Colon (tissue), 2 donors: Measurements from ENCODE around the gene PRTN3.
"Not testable (repeated sequence)": the region's sequence is repeated elsewhere in the genome, so short reads cannot be mapped to it uniquely, and the experiment has no call there.

ENCODE experiments used
- FAIRE-seq: peaks from 2 replicates; lab custom pipeline; 2012; peaks lifted over from hg19 to GRCh38; lab: Jason Lieb, UNC
- donor health status: control.
- donor health status: control.

PRTN3 gene

GRCh38 chr19:867301-867793 lies 26.5 kb downstream of the PRTN3 start:
- FAIRE-seq, result no peak

- no peak for FAIRE-seq
Observed at GRCh38 chr19:867855-868457, 27.2 kb downstream of the PRTN3 start.

- FAIRE-seq, result no peak
Observed at GRCh38 chr19:868458-869244, 27.9 kb downstream of the PRTN3 start.

DNA sequence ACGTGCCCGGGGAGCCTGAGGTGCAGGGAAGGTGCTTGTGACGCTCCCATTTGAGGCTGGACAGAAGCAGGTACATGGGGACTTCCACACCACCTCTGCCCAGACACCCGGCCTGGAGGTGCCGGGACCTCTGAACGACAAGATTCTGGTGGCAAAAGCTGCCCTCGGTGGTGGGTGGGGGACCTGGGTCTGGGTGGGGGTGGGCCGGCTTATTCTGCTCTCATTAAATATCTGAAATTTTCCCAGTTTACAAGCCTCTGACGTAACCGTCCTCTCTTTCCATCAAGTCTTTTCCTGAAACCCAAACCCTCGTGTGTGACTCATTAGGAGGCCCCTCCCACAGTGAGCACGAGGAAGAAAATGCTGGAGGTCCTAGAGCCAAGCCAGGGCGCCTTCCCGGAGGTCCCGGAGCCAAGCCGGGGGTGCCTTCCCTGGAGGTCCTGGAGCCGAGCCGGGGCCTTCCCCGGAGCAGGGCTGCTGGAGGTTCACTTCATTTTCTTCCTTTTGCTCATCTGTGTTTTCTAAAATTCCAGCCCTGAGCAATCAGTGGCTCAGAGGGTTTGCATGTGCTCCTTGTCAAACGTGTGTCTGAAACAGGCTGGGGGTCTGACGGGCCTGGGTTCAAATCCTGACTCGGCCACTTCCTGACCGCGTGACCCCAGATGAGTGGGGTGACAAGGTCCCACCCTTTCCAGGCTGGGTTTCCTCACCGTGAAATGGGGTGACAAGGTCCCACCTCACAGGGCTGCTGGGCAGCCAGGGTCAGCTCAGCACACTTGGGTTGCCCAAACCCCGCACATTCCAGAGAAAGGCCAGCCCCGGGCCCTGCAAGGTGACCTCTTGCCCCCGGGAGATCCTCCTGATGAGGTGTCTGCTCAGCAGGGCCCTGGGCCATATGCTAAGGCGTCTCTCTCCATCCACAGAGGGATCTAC lies 28.7 kb downstream of the PRTN3 start:
- FAIRE-seq, result no peak

DNA sequence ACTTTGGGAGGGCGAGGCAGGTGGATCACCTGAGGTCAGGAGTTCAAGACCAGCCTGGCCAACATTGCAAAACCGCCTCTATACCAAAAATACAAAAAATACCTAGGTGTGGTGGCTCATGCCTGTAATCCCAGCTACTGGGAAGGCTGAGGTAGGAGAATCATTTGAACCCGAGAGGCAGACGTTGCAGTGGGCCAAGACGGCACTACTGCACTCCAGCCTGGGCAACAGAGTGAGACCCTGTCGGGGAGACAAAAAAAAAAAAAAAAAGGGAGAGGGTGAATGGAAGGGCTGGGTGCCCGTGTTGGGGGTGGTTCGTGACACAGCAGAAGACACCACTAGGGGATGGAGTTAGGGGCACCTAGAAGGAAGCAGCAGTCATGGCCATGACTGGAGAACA lies 29.5 kb downstream of the PRTN3 start:
- no peak for FAIRE-seq

- no peak for FAIRE-seq
Observed at GRCh38 chr19:870963-871401, 30.2 kb downstream of the PRTN3 start.

GRCh38 chr19:871446-872265 lies 30.9 kb downstream of the PRTN3 start:
- FAIRE-seq, result no peak

GRCh38 chr19:872266-872951 lies 31.6 kb downstream of the PRTN3 start:
- no peak for FAIRE-seq

DNA sequence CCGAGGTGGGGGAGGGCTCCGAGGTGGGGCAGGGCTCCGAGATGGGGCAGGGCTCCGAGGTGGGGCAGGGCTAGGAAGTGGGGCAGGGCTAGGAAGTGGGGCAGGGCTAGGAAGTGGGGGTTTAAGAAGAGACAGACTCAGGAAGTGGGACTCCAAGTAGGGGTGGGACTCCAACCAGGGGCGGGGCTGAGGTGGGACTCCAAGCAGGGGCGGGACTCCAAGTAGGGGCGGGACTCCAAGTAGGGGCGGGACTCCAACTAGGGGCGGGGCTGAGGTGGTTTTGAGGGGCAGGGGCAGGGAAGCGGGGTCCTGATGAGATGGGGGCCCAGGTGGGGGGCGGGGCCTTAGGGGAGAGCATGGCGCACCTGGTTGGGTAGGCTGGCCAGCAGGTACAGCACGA lies 32.3 kb downstream of the PRTN3 start:
- FAIRE-seq, result no peak

DNA sequence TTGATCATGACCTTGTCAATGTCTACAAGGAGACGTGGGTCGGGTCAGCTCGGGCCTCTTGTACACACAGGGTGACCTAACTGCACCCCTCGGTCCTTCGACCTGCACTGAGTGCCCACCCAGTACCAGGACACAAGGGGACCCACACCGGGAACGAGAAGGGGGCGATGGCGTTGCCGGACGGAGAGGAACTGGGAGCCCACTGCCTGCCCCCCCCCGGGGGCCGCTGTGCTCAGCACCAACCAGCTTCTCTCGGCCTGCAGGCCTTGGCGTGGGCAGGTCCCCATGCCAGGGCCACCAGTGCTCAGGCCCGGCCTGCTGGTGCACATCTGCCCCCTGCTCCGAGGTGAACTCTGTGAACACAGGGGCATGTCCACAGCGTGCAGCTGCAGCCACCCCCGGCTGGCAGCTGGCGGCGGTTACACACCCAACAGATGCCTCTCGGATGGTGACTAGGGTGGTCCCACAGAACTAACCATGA lies 32.8 kb downstream of the PRTN3 start:
- no peak for FAIRE-seq

DNA sequence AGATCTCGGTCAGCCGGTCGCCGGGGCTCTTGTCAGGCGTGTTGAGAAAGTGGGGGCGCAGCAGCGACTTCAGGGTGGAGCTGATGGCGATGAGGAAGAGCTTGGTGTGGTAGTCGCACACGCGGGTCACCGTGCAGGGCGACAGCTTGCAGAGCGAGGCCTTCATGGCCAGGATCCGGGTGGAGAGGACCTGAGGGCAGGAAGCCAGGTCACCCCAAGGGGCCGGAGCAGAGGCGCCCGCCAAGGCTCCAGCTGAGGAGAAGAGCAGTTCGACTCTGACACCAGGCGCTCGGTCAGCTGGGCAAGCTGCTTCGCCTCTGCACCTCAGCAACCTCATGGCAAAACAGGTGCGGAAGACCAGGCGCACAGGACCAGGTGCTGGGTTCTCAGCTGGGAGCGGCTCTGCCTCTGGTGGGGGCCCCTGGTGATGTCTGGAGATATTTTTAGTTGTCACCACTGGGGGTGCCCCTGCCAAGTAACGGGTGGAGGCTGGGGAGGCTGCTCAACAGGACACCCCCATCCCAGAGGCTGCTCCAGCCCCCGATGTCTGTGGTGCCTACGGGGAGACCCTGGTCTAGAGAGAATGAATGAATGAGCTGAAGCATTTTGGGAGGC lies 34.6 kb downstream of the PRTN3 start:
- FAIRE-seq, result no peak

- FAIRE-seq, result no peak
Observed at GRCh38 chr19:876089-876488, 35.3 kb downstream of the PRTN3 start.

DNA sequence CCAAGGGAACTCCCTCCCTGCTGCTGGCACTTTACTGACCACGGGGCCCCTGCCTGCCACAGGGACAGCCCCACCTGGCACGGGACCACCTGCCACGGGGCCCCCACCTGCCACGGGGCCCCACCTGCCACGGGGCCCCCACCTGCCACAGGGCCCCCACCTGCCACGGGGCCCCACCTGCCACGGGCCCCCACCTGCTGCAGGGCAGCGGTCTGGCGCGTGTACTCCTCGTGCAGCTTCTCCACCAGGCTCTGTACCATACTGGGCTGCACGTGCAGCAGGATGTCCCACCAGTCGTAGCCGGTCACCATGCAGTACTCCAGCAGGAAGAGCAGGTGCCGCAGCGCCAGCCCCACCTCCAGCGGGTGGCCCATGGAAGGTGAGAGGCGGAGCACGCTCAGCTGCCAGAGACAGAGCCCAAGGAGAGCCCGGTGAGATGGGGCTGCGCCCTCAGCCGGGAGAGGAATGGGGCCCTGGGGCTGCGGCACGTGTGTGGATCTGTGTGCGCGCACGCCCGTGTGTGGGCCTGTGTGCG lies 36.0 kb downstream of the PRTN3 start:
- no peak for FAIRE-seq

- not testable (repeated sequence) for FAIRE-seq
Observed at GRCh38 chr19:877992-878660, 37.3 kb downstream of the PRTN3 start.

- FAIRE-seq, result not testable (repeated sequence)
Observed at GRCh38 chr19:878751-879561, 38.2 kb downstream of the PRTN3 start.

- FAIRE-seq, result no peak
Observed at GRCh38 chr19:879711-880438, 39.1 kb downstream of the PRTN3 start.

- FAIRE-seq, result no peak
Observed at GRCh38 chr19:881385-882071, 40.7 kb downstream of the PRTN3 start.
